H1 (cell line): ENCODE results near the gene ITGB7. TPM values are rescaled to one million over a fixed set of nuclear protein-coding genes. Genes with fewer than 3 reads are reported as not detected.

Experiments
- CTCF ChIA-PET: fragments of 300-600 bp; sonication (Branson Sonifier 250); formaldehyde crosslinking; loops from one replicate; lab custom pipeline; 2021; ENCODE audit not compliant: partially characterized antibody; lab: Charles Lee
- POLR2A ChIA-PET: fragments of 300-600 bp; sonication (Branson Sonifier 250); formaldehyde crosslinking; loops from one replicate; lab custom pipeline; 2021; ENCODE audit warnings: inconsistent platforms; ENCODE audit not compliant: partially characterized antibody; lab: Charles Lee
- DNase-seq, 2 experiments: peaks; one replicate each; pipeline versions ENCODE4 v3.0.0 to v3.0.0-alpha.2; 2010 to 2022; ENCODE audit warnings: low spot score in 2 of 2, low read depth in 1 of 2, mixed read lengths in 1 of 2
- FAIRE-seq: peaks from 2 replicates; lab custom pipeline; 2011; peaks lifted over from hg19 to GRCh38; lab: Jason Lieb, UNC
- H2AFZ ChIP-seq: 2 replicates; pipeline ENCODE4 v1.8.1; 2012; ENCODE audit warnings: low read length, inconsistent platforms
- H2AK5ac ChIP-seq: 2 replicates; pipeline ENCODE4 v1.6.1; 2013; ENCODE audit warnings: low read depth, low read length
- H2BK120ac ChIP-seq: replicated peaks from 2 replicates; pipeline ENCODE3; 2013; ENCODE audit warnings: low read depth, low read length, inconsistent platforms
- H2BK12ac ChIP-seq: 2 replicates; pipeline ENCODE4 v1.6.1; 2013; ENCODE audit warnings: low read depth, low read length
- H2BK15ac ChIP-seq: 2 replicates; pipeline ENCODE4 v1.6.1; 2013; ENCODE audit warnings: low read length
- H2BK20ac ChIP-seq: 2 replicates; pipeline ENCODE4 v1.6.1; 2013; ENCODE audit warnings: low read length
- H2BK5ac ChIP-seq: 2 replicates; pipeline ENCODE4 v1.6.1; 2013; ENCODE audit warnings: low read depth, low read length
- H3K14ac ChIP-seq: 2 replicates; pipeline ENCODE4 v1.6.1; 2013; ENCODE audit warnings: inconsistent platforms; ENCODE audit not compliant: insufficient read length
- H3K18ac ChIP-seq: 2 replicates; pipeline ENCODE4 v1.6.1; 2013; ENCODE audit warnings: low read length; ENCODE audit errors: extremely low read depth
- H3K23ac ChIP-seq: 2 replicates; pipeline ENCODE4 v1.6.1; 2013; ENCODE audit warnings: inconsistent platforms; ENCODE audit not compliant: insufficient read length
- H3K23me2 ChIP-seq: 2 replicates; pipeline ENCODE4 v1.6.1; 2013; ENCODE audit warnings: low read depth, low read length
- H3K27ac ChIP-seq: 2 replicates; pipeline ENCODE4 v1.6.1; 2011; ENCODE audit warnings: low read depth, low read length, inconsistent platforms
- H3K27me3 ChIP-seq, 4 experiments: replicated peaks in 1 of 4; 1 replicate in 1 of 4; 2 replicates in 3 of 4; pipeline versions ENCODE4 v1.6.1 to v1.8.1; 2011 to 2013; ENCODE audit warnings: low read length in 3 of 4, mild to moderate bottlenecking in 3 of 4, inconsistent platforms in 2 of 4, mixed read lengths in 2 of 4, moderate library complexity in 1 of 4; ENCODE audit not compliant: control insufficient read depth in 3 of 4, insufficient read depth in 3 of 4; ENCODE audit errors: extremely low read depth in 1 of 4
- H3K36me3 ChIP-seq, 4 experiments: 2 replicates each; pipeline versions ENCODE4 v1.6.1 to v1.8.1; 2011 to 2013; ENCODE audit warnings: mild to moderate bottlenecking in 4 of 4, low read length in 3 of 4, moderate library complexity in 2 of 4, control low read depth in 1 of 4, inconsistent platforms in 1 of 4; ENCODE audit not compliant: insufficient read depth in 4 of 4, control insufficient read depth in 2 of 4
- H3K4ac ChIP-seq: replicated peaks from 2 replicates; pipeline ENCODE3; 2013; ENCODE audit warnings: low read length, low read depth, mixed read lengths, inconsistent platforms; ENCODE audit not compliant: insufficient read length
- H3K4me1 ChIP-seq, 4 experiments: replicated peaks in 1 of 4; 1 replicate in 1 of 4; 2 replicates in 3 of 4; pipeline versions ENCODE4 v1.6.1 to v1.8.1; 2011 to 2013; ENCODE audit warnings: low read length in 3 of 4, inconsistent platforms in 2 of 4, mixed read lengths in 1 of 4; ENCODE audit not compliant: insufficient read depth in 4 of 4, control insufficient read depth in 3 of 4
- H3K4me2 ChIP-seq, 2 experiments: 2 replicates each; pipeline versions ENCODE4 v1.6.1 to v1.8.1; 2011 to 2013; ENCODE audit warnings: low read depth in 2 of 2, low read length in 2 of 2, control low read depth in 1 of 2, inconsistent platforms in 1 of 2, mild to moderate bottlenecking in 1 of 2; ENCODE audit not compliant: insufficient read depth in 1 of 2
- H3K4me3 ChIP-seq, 4 experiments: fragments of 200-600, 300-600 bp in 1 of 4; sonication (generic), shearing (Covaris generic), sonication (Bioruptor Twin) in 1 of 4; 2 replicates each; pipeline versions ENCODE4 v1.5.1 to v1.8.1; 2011 to 2016; ENCODE audit warnings: low read length in 4 of 4, low read depth in 3 of 4, control low read depth in 2 of 4, inconsistent platforms in 2 of 4, mild to moderate bottlenecking in 2 of 4, mixed read lengths in 1 of 4, moderate library complexity in 1 of 4; ENCODE audit not compliant: insufficient read depth in 2 of 4; ENCODE audit errors: extremely low read depth in 1 of 4
- H3K56ac ChIP-seq: replicated peaks from 2 replicates; pipeline ENCODE3; 2013; ENCODE audit warnings: low read depth, mild to moderate bottlenecking, mixed read lengths, low read length, inconsistent platforms; ENCODE audit not compliant: insufficient read length
- H3K79me1 ChIP-seq: 2 replicates; pipeline ENCODE4 v1.6.1; 2013; ENCODE audit warnings: low read depth, low read length, control low read depth
- H3K79me2 ChIP-seq, 2 experiments: 2 replicates each; pipeline versions ENCODE4 v1.6.1 to v1.8.1; 2012 to 2013; ENCODE audit warnings: low read length in 2 of 2, mild to moderate bottlenecking in 2 of 2, inconsistent platforms in 1 of 2; ENCODE audit not compliant: insufficient read depth in 2 of 2, control insufficient read depth in 1 of 2
- H3K9ac ChIP-seq, 4 experiments: replicated peaks in 1 of 4; 1 replicate in 1 of 4; 2 replicates in 3 of 4; pipeline versions ENCODE4 v1.6.1 to v1.8.1; 2011 to 2013; ENCODE audit warnings: low read depth in 3 of 4, low read length in 3 of 4, control low read depth in 2 of 4, mild to moderate bottlenecking in 2 of 4, moderate library complexity in 2 of 4, inconsistent platforms in 1 of 4; ENCODE audit errors: extremely low read depth in 1 of 4
- H3K9me3 ChIP-seq, 2 experiments: 2 replicates each; pipeline versions ENCODE4 v1.6.1 to v1.8.1; 2012 to 2013; ENCODE audit warnings: mild to moderate bottlenecking in 2 of 2, moderate library complexity in 2 of 2, control low read depth in 1 of 2, inconsistent platforms in 1 of 2, low read depth in 1 of 2, low read length in 1 of 2, mixed read lengths in 1 of 2; ENCODE audit not compliant: insufficient read depth in 2 of 2
- H4K20me1 ChIP-seq, 2 experiments: replicated peaks in 1 of 2; 2 replicates each; pipeline versions ENCODE3 to v1.8.1; 2011 to 2013; ENCODE audit warnings: inconsistent platforms in 2 of 2, low read length in 2 of 2, mild to moderate bottlenecking in 1 of 2; ENCODE audit not compliant: insufficient read depth in 2 of 2, control insufficient read depth in 1 of 2
- H4K5ac ChIP-seq: 2 replicates; pipeline ENCODE4 v1.6.1; 2013; ENCODE audit warnings: low read length, low read depth, mixed read lengths, inconsistent platforms; ENCODE audit not compliant: insufficient read length
- H4K8ac ChIP-seq: 2 replicates; pipeline ENCODE4 v1.8.0; 2013; ENCODE audit warnings: mild to moderate bottlenecking, moderate library complexity, low read length, inconsistent platforms; ENCODE audit not compliant: insufficient read depth; ENCODE audit errors: extremely low read depth
- H4K91ac ChIP-seq: replicated peaks from 2 replicates; pipeline ENCODE3; 2013; ENCODE audit warnings: low read length, mixed read lengths, inconsistent platforms; ENCODE audit not compliant: insufficient read length
- CBX5 ChIP-seq: fragments of 300-800, 300-1000 bp; sonication (generic); IDR thresholded peaks from 2 replicates; pipeline ENCODE4 v1.7.1; 2016; ENCODE audit warnings: antibody characterized with exemption, low read length, low read depth
- CHD2 ChIP-seq: IDR thresholded peaks from 2 replicates; pipeline ENCODE4 v1.6.1; 2012; ENCODE audit warnings: low read length, improper control_type of control experiment
- SP1 ChIP-seq: IDR thresholded peaks from 2 replicates; pipeline ENCODE4 v1.6.1; 2011; ENCODE audit warnings: low read depth, low read length
- WGBS, 2 experiments: shearing (Covaris generic) in 1 of 2; methylation state at CpG; one replicate each; pipeline versions ENCODE4 v1.1.6 to v1.1.7; 2013 to 2015; ENCODE audit warnings: low lambda C conversion rate in 2 of 2, mixed read lengths in 2 of 2, inconsistent platforms in 1 of 2, low coverage in 1 of 2, missing lambda C conversion rate in 1 of 2; ENCODE audit not compliant: insufficient replicate concordance in 2 of 2, insufficient coverage in 1 of 2, insufficient read length in 1 of 2; ENCODE audit errors: extremely low coverage in 1 of 2, missing lambda C conversion rate in 1 of 2; 5-methylcytosine and 5-hydroxymethylcytosine counted together
- polyA plus RNA-seq, 7 experiments: library from polyadenylated mRNA; depleted of rRNA in 3 of 7; stranded (reverse) in 5 of 7; unstranded in 2 of 7; fragments of >200 nt in 5 of 7; fragments of 200-250 nt in 2 of 7; gene quantifications; 1 replicate in 5 of 7; 2 replicates in 1 of 7; 4 replicates in 1 of 7; pipeline versions ENCODE4 v1.2.1 to v1.2.3, GENCODE V29; 2011 to 2013; ENCODE audit warnings: missing spikeins in 2 of 7, mixed read lengths in 2 of 7
- total RNA-seq: library from RNA; stranded (reverse); fragmentation: NEBNext Ultra II Directional; extraction: Animal tissue kit (Norgen Biotek cat#: 25700); gene quantifications from 2 replicates; pipeline ENCODE4 v1.2.1, GENCODE V29; 2021
- TF ChIP-seq, protein P1 (sequence below): IDR thresholded peaks from 2 replicates; pipeline ENCODE4 v1.6.1; 2012; ENCODE audit warnings: inconsistent platforms
- TF ChIP-seq, protein P2 (sequence below): IDR thresholded peaks from 2 replicates; pipeline ENCODE4 v1.6.1; 2011; ENCODE audit warnings: low read length, improper control_type of control experiment

The ITGB7 gene
- total and polyA plus RNA-seq, 2 of the 8 experiments (the other 6 are each of a cell fraction or from before 2014, with no cell fraction given): 0.35 to 0.54 TPM

DNA sequence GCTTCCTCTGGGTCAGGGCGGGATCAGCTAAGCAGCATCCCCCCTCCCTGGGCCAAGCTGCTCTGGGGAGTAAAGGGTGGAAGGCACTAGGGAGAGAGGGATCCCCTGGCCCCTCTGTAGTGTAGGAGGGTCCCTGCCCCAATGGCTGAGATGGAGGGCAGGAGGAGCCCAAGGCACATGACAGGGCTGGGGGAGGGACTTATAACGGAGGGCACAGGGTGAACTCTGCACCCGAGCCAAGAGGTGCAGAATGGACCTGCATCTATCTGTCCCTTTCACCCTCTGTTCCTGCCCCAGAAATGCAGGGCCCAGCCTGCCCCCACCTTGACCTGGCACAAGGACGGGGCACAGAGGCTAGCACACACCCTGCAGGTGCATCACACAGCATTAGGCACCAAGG is 3.8 kb upstream of the ITGB7 start:
- DNase-seq: no peak
- Histone ChIP-seq H3K27ac (no peak overlapping the region), H2BK120ac (no peak overlapping the region), H2BK15ac (no peak overlapping the region)
- POLR2A ChIA-PET: interaction anchor here (0.6 to 11.1 kb wide), 11 partner anchors 9 to 88 kb away, joined by 3 to 113 read pairs (median 4); partner anchors contain the start of genes ESPL1, MYG1 and PFDN5
- TF ChIP-seq, protein P1, sequence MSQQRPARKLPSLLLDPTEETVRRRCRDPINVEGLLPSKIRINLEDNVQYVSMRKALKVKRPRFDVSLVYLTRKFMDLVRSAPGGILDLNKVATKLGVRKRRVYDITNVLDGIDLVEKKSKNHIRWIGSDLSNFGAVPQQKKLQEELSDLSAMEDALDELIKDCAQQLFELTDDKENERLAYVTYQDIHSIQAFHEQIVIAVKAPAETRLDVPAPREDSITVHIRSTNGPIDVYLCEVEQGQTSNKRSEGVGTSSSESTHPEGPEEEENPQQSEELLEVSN: no peak
- TF ChIP-seq CBX5: no peak
- TF ChIP-seq, protein P2, sequence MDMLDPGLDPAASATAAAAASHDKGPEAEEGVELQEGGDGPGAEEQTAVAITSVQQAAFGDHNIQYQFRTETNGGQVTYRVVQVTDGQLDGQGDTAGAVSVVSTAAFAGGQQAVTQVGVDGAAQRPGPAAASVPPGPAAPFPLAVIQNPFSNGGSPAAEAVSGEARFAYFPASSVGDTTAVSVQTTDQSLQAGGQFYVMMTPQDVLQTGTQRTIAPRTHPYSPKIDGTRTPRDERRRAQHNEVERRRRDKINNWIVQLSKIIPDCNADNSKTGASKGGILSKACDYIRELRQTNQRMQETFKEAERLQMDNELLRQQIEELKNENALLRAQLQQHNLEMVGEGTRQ: no peak
- TF ChIP-seq SP1: no peak
- TF ChIP-seq CHD2: no peak
- TF ChIP-seq, all 59 proteins: peak for 0
- H4K8ac ChIP-seq: no peak overlapping the region
- no peak overlapping the region for H3K18ac ChIP-seq
- no peak overlapping the region for H3K4me3 ChIP-seq
- peaks cover 6% of the 10 kb centered on the region; the same call in 1 of the 2 replicates for H3K79me1 ChIP-seq
- H3K14ac ChIP-seq: no peak overlapping the region
- H3K27me3 ChIP-seq: no peaks in the 10 kb centered on the region; a peak in 1 of 7 replicates
- no peak overlapping the region for H3K56ac ChIP-seq
- H2BK12ac ChIP-seq: no peak overlapping the region
- WGBS, 2 experiments: 92% methylated on average over 4 of the region's 4 CpGs; no CpG with 5 or more reads in 1 of the 2 experiments
- H3K9ac ChIP-seq: no peak overlapping the region
- H2BK20ac ChIP-seq: no peak overlapping the region
- H3K4ac ChIP-seq: no peak overlapping the region
- H2AFZ ChIP-seq: no peak overlapping the region
- peaks cover 20 to 45% (median 31%) of the 10 kb centered on the region in 4 experiments for H3K36me3 ChIP-seq
- CTCF ChIA-PET: interaction anchor here (0.6 to 22.3 kb wide), 19 partner anchors 9 to 423 kb away, joined by 3 to 654 read pairs (median 18); partner anchors contain the start of genes CSAD, ESPL1, MYG1 and NPFF
- peaks cover 4 to 7% of the 10 kb centered on the region in 2 experiments for H3K79me2 ChIP-seq
- no peak overlapping the region for H2BK5ac ChIP-seq
- no peak overlapping the region for H4K91ac ChIP-seq
- no peak overlapping the region for H3K23ac ChIP-seq
- H3K4me2 ChIP-seq: no peak overlapping the region
- H4K20me1 ChIP-seq: peaks cover 2 to 4% of the 10 kb centered on the region in 2 experiments
- FAIRE-seq: no peak
- no peak overlapping the region for H4K5ac ChIP-seq
- H2AK5ac ChIP-seq: no peak overlapping the region
- H3K4me1 ChIP-seq: peaks cover 11 to 24% (median 16%) of the 10 kb centered on the region in 4 experiments
- peaks cover 5% of the 10 kb centered on the region; the same call in 1 of the 2 replicates for H3K23me2 ChIP-seq
- H3K9me3 ChIP-seq: no peaks in the 10 kb centered on the region
